Epithelial cell of esophagus (primary cell): ENCODE results near the gene NLRP1.

Source experiments
- DNase-seq: peaks from one replicate; pipeline ENCODE4 v3.0.0; 2010; ENCODE audit warnings: low read depth
- H3K4me3 ChIP-seq: 2 replicates; pipeline ENCODE4 v1.5.1; 2011; ENCODE audit warnings: mild to moderate bottlenecking, low read length, control low read depth
- TF ChIP-seq, protein P1 (sequence below): IDR thresholded peaks from 2 replicates; pipeline ENCODE4 v1.5.1; 2011; ENCODE audit warnings: low read depth, mild to moderate bottlenecking, low read length, control low read depth, inconsistent platforms; ENCODE audit not compliant: insufficient read depth; ENCODE audit errors: missing control alignments

NLRP1 gene

DNA sequence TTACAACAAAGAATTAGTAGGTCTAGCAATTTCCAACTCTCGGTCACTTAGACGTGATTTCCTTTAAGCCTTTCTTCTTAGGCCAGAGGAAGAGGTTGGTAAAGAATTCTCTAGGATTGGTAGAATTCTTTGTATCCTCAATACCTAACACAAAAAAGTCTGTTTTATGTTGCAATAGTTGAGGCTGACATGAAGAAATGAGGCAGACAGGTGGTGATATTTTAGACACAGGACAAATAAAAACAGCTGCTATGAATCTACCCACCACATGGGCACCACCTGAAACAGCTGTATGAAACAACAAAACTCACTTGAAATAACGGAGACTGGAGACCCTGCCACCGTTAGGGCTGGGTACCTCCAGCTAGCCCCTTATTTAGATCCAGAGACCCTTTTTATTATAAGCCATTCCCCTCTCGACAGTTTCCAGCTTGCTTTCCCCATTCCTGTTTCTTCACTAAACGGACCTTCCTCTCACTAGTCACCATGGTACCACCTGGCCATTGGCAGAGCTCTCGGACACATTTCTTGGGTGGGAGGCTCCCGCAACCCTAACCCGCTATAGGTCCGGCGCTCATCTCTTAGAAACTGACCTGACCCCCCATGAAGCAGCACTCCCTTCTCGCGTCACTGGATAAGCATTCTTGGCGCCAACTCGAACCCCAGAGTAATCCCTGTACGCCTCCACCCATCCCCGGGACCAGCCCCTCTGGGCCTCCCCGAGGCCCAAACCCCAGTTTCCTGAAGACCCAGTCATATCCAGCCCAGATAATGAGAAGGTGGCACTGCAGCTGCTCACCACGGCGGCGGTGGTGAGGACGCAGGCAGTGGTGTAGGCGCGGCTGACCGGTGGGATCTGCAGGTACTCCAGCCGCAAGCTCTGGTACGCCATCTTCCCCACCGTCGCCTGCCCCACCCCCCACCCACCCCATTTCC lies 98.8 kb downstream of the NLRP1 start, which contains the start of gene DERL2:
Gene DERL2 (minus strand): TSS at position 909 of the 936 bp plus-strand sequence. CDS start 17 bp downstream, at position 892.
- DNase-seq: peak; percentile 20
- TF ChIP-seq, protein P1, sequence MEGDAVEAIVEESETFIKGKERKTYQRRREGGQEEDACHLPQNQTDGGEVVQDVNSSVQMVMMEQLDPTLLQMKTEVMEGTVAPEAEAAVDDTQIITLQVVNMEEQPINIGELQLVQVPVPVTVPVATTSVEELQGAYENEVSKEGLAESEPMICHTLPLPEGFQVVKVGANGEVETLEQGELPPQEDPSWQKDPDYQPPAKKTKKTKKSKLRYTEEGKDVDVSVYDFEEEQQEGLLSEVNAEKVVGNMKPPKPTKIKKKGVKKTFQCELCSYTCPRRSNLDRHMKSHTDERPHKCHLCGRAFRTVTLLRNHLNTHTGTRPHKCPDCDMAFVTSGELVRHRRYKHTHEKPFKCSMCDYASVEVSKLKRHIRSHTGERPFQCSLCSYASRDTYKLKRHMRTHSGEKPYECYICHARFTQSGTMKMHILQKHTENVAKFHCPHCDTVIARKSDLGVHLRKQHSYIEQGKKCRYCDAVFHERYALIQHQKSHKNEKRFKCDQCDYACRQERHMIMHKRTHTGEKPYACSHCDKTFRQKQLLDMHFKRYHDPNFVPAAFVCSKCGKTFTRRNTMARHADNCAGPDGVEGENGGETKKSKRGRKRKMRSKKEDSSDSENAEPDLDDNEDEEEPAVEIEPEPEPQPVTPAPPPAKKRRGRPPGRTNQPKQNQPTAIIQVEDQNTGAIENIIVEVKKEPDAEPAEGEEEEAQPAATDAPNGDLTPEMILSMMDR: no peak
- peak within 1 kb of the TSS; percentile 99 for H3K4me3 ChIP-seq

- no peak for DNase-seq
- no peak overlapping the region for H3K4me3 ChIP-seq
- TF ChIP-seq, protein P1: no peak
Measured at GRCh38 chr17:5481451-5481850, 102.9 kb downstream of the NLRP1 start.

GRCh38 chr17:5480962-5481361 lies 103.3 kb downstream of the NLRP1 start:
- TF ChIP-seq, protein P1: no peak
- H3K4me3 ChIP-seq: no peak overlapping the region
- DNase-seq: no peak

GRCh38 chr17:5478992-5479391 lies 105.3 kb downstream of the NLRP1 start:
- TF ChIP-seq, protein P1: no peak
- DNase-seq: no peak
- H3K4me3 ChIP-seq: no peak overlapping the region

DNA sequence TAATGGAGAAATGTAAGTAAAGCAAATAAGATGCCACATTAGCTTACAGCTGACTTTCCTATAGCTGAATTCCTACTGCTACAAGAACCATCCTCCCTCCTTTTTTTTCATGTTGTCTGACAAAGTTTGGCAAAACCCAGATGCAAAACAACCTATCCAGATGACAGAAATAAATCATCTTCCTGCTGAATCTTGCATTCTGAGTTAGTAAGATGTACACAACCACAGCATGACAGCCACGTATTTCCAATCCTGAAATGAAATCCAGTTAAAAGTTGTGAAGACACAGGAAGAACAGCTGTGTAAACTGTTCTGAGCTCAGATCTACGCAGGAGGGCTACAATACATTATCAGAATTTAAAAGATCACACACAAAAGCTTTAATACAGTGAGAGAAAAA lies 110.4 kb downstream of the NLRP1 start:
- no peak for DNase-seq
- no peak overlapping the region for H3K4me3 ChIP-seq
- TF ChIP-seq, protein P1: no peak

DNA sequence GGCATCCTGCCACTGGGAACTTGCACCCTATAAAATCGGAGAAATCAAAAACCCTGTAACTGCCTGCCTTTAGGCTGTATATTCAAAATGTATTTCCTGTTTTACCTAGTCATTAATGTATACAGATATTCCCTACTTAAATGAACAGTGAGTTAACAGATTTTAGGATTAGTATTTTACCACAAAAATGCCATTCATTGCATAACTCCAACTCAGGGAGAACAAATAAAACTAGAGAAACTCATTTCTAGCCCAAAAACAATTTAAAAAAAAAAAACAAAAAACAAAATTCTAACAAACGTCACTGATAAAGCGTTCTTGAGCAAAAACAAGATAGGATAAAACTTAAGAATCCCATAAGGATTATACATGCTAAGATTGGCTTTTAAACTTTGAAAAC lies 111.8 kb downstream of the NLRP1 start:
- no peak overlapping the region for H3K4me3 ChIP-seq
- no peak for DNase-seq
- TF ChIP-seq, protein P1: no peak
